Memory B cell (primary cell): ENCODE measurements around the gene TRAF1.

Experiments used
- ATAC-seq: fragments of 150-1000 bp; cut with Tn5 transposase; 2 replicates; pipeline ENCODE4 v1.10.0; 2021; ENCODE audit warnings: low read depth, mild to moderate bottlenecking, moderate library complexity
- DNase-seq, 2 donors: peaks; one replicate each; pipeline ENCODE4 v3.0.0; 2022; ENCODE audit warnings: low spot score in 2 of 2
- H3K27ac Mint-ChIP-seq: one replicate; pipeline ENCODE4 v1.8.0; 2022; ENCODE audit warnings: mild to moderate bottlenecking, moderate library complexity, mixed read lengths
- H3K27me3 Mint-ChIP-seq: one replicate; pipeline ENCODE4 v1.8.0; 2022; ENCODE audit warnings: mixed read lengths
- H3K36me3 Mint-ChIP-seq: one replicate; pipeline ENCODE4 v1.8.0; 2022; ENCODE audit warnings: mild to moderate bottlenecking, mixed read lengths
- H3K4me1 Mint-ChIP-seq: one replicate; pipeline ENCODE4 v1.8.0; 2022; ENCODE audit warnings: mixed read lengths
- H3K4me3 Mint-ChIP-seq: one replicate; pipeline ENCODE4 v1.8.0; 2022; ENCODE audit warnings: mild to moderate bottlenecking, moderate library complexity, mixed read lengths
- H3K9me3 Mint-ChIP-seq: one replicate; pipeline ENCODE4 v1.8.0; 2022; ENCODE audit warnings: mixed read lengths

The TRAF1 gene

GRCh38 chr9:120923620-120924328 lies 2.8 kb downstream of the TRAF1 start:
- Mint-ChIP-seq H3K36me3 (peaks cover 2% of the 10 kb centered on the region), H3K4me1 (peaks cover 56% of the 10 kb centered on the region), H3K4me3 (peak overlapping the region; percentile 8), H3K27ac (peak overlapping the region; percentile 96), H3K27me3 (no peaks in the 10 kb centered on the region), H3K9me3 (no peaks in the 10 kb centered on the region)
- ATAC-seq (no peak), DNase-seq (no peak)

DNA sequence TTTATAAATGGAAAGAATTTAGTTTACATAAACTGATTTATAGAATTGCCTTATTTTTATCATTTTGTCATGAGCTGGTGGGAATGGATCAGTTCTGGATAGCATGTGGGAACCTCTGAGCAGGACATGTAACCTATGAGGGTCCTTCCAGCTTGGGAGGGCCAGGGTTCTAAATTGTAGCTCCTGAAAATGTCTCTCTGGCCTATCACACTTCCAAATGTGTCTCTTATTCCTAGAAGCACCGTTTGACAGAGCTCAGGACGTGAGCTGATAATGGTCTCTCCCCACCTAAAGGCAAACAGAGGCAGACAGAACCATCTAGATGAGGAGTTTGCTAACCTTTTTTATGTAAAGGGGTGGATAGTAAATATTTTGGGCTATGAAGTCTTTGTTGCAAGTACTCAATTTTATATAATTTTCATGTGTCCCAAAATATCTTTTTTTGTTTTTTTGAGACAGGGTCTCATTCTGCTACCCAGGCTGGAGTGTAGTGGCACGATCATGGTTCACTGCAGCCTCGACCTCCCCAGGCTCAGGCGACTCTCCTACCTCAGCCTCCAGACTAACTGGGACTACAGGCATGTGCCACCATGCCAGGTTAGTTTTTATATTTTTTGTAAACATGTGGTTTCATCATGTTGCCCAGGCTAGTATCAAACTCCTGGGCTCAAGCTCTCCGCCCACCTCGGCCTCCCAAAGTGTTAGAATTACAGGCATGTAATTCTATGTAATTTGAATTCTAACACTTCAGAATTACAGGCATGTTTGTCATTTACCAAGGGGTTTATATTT lies 4.0 kb downstream of the TRAF1 start:
- H3K27ac Mint-ChIP-seq: no peak overlapping the region
- peaks cover 47% of the 10 kb centered on the region for H3K4me1 Mint-ChIP-seq
- ATAC-seq (no peak), DNase-seq (no peak)
- no peaks in the 10 kb centered on the region for H3K9me3 Mint-ChIP-seq
- H3K4me3 Mint-ChIP-seq: no peak overlapping the region
- H3K27me3 Mint-ChIP-seq: no peaks in the 10 kb centered on the region
- peaks cover 5% of the 10 kb centered on the region for H3K36me3 Mint-ChIP-seq

- Mint-ChIP-seq H3K27me3 (no peaks in the 10 kb centered on the region), H3K9me3 (no peaks in the 10 kb centered on the region), H3K4me1 (peaks cover 38% of the 10 kb centered on the region), H3K27ac (peak overlapping the region; percentile 61), H3K4me3 (peak overlapping the region; percentile 49), H3K36me3 (peaks cover 6% of the 10 kb centered on the region)
- ATAC-seq (no peak), DNase-seq (no peak)
Measured at GRCh38 chr9:120921661-120922181, 4.9 kb downstream of the TRAF1 start.

- no peak overlapping the region for H3K4me3 Mint-ChIP-seq
- H3K4me1 Mint-ChIP-seq: peaks cover 36% of the 10 kb centered on the region
- no peak for ATAC-seq
- peak overlapping the region; percentile 61 for H3K27ac Mint-ChIP-seq
- no peaks in the 10 kb centered on the region for H3K27me3 Mint-ChIP-seq
- peaks cover 6% of the 10 kb centered on the region for H3K36me3 Mint-ChIP-seq
- DNase-seq: no peak
- H3K9me3 Mint-ChIP-seq: no peaks in the 10 kb centered on the region
Measured at GRCh38 chr9:120920806-120921178, 5.8 kb downstream of the TRAF1 start.

GRCh38 chr9:120919843-120920805 lies 6.5 kb downstream of the TRAF1 start:
- H3K4me1 Mint-ChIP-seq: peaks cover 36% of the 10 kb centered on the region
- ATAC-seq: no peak
- H3K36me3 Mint-ChIP-seq: peaks cover 6% of the 10 kb centered on the region
- DNase-seq: no peak
- H3K27me3 Mint-ChIP-seq: no peaks in the 10 kb centered on the region
- H3K4me3 Mint-ChIP-seq: no peak overlapping the region
- H3K9me3 Mint-ChIP-seq: no peaks in the 10 kb centered on the region
- H3K27ac Mint-ChIP-seq: no peak overlapping the region

GRCh38 chr9:120918931-120919842 lies 7.4 kb downstream of the TRAF1 start:
- H3K36me3 Mint-ChIP-seq: peaks cover 5% of the 10 kb centered on the region
- H3K27ac Mint-ChIP-seq: no peak overlapping the region
- no peak for DNase-seq
- H3K4me3 Mint-ChIP-seq: no peak overlapping the region
- peaks cover 32% of the 10 kb centered on the region for H3K4me1 Mint-ChIP-seq
- no peaks in the 10 kb centered on the region for H3K9me3 Mint-ChIP-seq
- no peak for ATAC-seq
- H3K27me3 Mint-ChIP-seq: no peaks in the 10 kb centered on the region

DNA sequence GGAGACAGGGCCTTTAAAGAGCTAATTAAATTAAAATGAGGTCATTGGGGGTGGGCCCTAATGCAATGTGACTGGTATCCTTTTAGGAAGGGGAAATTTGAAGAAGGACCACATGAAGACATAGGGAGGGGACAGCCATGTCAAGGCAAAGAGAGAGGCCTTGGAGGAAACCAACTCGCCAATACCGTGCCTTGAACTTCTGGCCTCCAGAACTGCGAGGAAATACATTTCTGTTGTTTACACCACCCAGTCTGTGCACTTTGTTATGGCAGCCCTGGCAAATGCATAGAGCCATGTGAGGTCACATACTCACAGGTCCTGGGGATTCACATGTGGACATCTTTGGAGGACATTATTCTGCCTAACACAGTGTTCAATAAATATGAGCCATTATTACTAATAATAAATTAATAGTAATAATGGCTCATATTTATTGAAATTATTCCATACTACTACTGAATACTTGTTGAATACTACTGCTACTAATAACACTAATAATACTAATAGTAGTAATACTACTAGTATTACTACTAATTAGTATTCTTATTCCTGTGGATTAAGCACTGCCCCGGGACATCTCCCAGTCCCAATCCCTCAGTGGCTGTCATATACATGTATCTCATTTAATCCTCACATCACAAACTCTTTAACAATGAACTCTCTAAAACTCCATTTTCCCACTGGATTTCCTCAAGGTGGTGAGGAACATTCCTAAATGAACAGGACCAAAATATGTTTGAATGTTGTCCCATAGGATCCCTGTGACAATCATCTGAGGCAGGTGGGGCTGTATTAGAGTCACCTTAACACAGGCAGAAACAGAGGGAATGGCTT lies 8.4 kb downstream of the TRAF1 start:
- Mint-ChIP-seq H3K9me3 (no peaks in the 10 kb centered on the region), H3K27ac (no peak overlapping the region), H3K4me1 (peaks cover 23% of the 10 kb centered on the region), H3K36me3 (peaks cover 5% of the 10 kb centered on the region), H3K27me3 (no peaks in the 10 kb centered on the region), H3K4me3 (no peak overlapping the region)
- ATAC-seq (no peak), DNase-seq (no peak)

GRCh38 chr9:120916991-120917880 lies 9.4 kb downstream of the TRAF1 start:
- H3K27me3 Mint-ChIP-seq: no peaks in the 10 kb centered on the region
- H3K4me3 Mint-ChIP-seq: no peak overlapping the region
- DNase-seq (no peak), ATAC-seq (no peak)
- no peaks in the 10 kb centered on the region for H3K9me3 Mint-ChIP-seq
- no peak overlapping the region for H3K27ac Mint-ChIP-seq
- H3K36me3 Mint-ChIP-seq: peaks cover 12% of the 10 kb centered on the region
- H3K4me1 Mint-ChIP-seq: peaks cover 26% of the 10 kb centered on the region

DNA sequence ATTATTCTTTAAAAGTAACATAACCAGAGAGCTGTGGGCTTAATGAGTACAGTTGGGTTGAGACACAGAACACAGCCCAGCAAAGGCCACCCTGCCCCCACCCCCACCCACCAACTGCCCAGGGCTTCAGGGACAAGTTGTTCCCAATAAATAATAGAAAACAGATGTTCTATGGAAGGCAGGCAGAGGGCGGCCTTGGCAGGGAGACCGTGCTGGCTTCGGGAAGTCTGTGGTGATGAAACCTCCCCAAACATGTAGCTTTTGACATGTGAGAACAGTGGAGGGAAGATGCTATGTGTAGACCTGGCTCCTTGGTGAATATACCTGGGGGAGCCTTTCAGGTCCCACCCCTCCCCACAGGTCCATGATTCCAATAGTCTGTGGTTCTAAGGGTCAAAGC lies 10.0 kb downstream of the TRAF1 start:
- no peaks in the 10 kb centered on the region for H3K27me3 Mint-ChIP-seq
- peaks cover 12% of the 10 kb centered on the region for H3K36me3 Mint-ChIP-seq
- DNase-seq: no peak
- no peak overlapping the region for H3K4me3 Mint-ChIP-seq
- ATAC-seq: no peak
- H3K4me1 Mint-ChIP-seq: peaks cover 21% of the 10 kb centered on the region
- H3K9me3 Mint-ChIP-seq: no peaks in the 10 kb centered on the region
- H3K27ac Mint-ChIP-seq: no peak overlapping the region

- ATAC-seq (peak; percentile 75), DNase-seq (no peak)
Measured at GRCh38 chr9:120915854-120916470, 10.6 kb downstream of the TRAF1 start.

DNA sequence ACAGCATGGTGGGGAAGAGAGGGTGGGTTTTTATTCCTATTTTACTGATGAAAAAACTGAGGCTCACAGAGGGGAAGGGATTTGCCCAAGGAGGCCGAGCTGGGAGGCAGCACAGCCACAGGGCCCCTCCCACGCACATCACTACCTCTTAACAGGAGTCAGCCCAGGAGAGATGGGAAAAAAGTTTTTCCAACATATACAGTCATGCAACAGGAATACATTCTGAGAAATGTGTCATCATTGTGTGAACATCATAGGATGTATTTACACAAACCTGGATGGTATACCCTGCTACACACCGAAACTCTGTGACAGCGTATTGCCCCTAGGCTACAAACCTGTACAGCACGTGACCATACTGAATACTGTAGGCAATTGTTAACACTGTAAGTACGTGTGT lies 11.6 kb downstream of the TRAF1 start:
- H3K36me3 Mint-ChIP-seq: peaks cover 12% of the 10 kb centered on the region
- no peak for DNase-seq
- no peak overlapping the region for H3K27ac Mint-ChIP-seq
- no peak for ATAC-seq
- peaks cover 12% of the 10 kb centered on the region for H3K4me1 Mint-ChIP-seq
- no peak overlapping the region for H3K4me3 Mint-ChIP-seq
- H3K9me3 Mint-ChIP-seq: no peaks in the 10 kb centered on the region
- no peaks in the 10 kb centered on the region for H3K27me3 Mint-ChIP-seq

More at GRCh38 chr9:120915854-120916470, 10.6 kb downstream of the TRAF1 start:
- no peak overlapping the region for H3K27ac Mint-ChIP-seq
- peaks cover 12% of the 10 kb centered on the region for H3K36me3 Mint-ChIP-seq
- H3K4me1 Mint-ChIP-seq: peaks cover 18% of the 10 kb centered on the region
- H3K27me3 Mint-ChIP-seq: no peaks in the 10 kb centered on the region
- H3K4me3 Mint-ChIP-seq: no peak overlapping the region
- no peaks in the 10 kb centered on the region for H3K9me3 Mint-ChIP-seq
